K562 (cell line): ENCODE results near the gene PRMT7. TPM values are rescaled to one million over a fixed set of nuclear protein-coding genes. Genes with fewer than 3 reads are reported as not detected.

ENCODE experiments used
- ATAC-seq: fragments of 200-7000 bp; cut with Tn5 transposase; 3 replicates; pipeline ENCODE4 v1.9.1; 2020; ENCODE audit warnings: moderate library complexity
- BruUV-seq: library from RNA; stranded (reverse); fragments of 400-500 nt; replicated peaks from 2 replicates; lab custom pipeline; 2021; lab: Mats Ljungman, UMichigan
- CTCF ChIA-PET: fragments of 300-600 bp; formaldehyde crosslinking; extraction: SDS; loops from one replicate; lab custom pipeline; 2021; ENCODE audit warnings: low intra/inter-chr PET ratio; lab: Yijun Ruan, JAX
- POLR2A ChIA-PET: fragments of 300-600, 350-650 bp; sonication (Branson Sonifier 250); formaldehyde crosslinking; extraction: SDS; loops from one replicate; lab custom pipeline; 2021; ENCODE audit warnings: antibody characterized with exemption, inconsistent platforms; lab: Yijun Ruan, JAX
- DNase-seq, 4 experiments: peaks; one replicate each; pipeline versions ENCODE4 v3.0.0 to v3.0.0-alpha.2; 2011 to 2018; ENCODE audit warnings: low spot score in 3 of 4, mixed read lengths in 3 of 4; ENCODE audit errors: extremely low read depth in 1 of 4
- FAIRE-seq: peaks from 2 replicates; lab custom pipeline; 2011; peaks lifted over from hg19 to GRCh38; lab: Jason Lieb, UNC
- H2AFZ ChIP-seq: 2 replicates; pipeline ENCODE4 v1.6.0; 2011; ENCODE audit warnings: low read depth, low read length, control low read depth, inconsistent platforms
- H3K27ac ChIP-seq: fragments of 200-600 bp; 3 replicates; pipeline ENCODE4 v1.8.0; 2011; ENCODE audit warnings: low read depth, mild to moderate bottlenecking, control low read depth, inconsistent platforms, low read length, moderate library complexity, mixed read lengths; ENCODE audit errors: extremely low read depth
- H3K27me3 ChIP-seq, 2 experiments: fragments of 300-600 bp in 1 of 2; 2 replicates in 1 of 2; 3 replicates in 1 of 2; pipeline versions ENCODE4 v1.6.0 to v1.8.0; 2011; ENCODE audit warnings: inconsistent platforms in 2 of 2, low read length in 2 of 2, mild to moderate bottlenecking in 1 of 2, mixed read lengths in 1 of 2, moderate library complexity in 1 of 2; ENCODE audit not compliant: control insufficient read depth in 2 of 2, insufficient read depth in 2 of 2
- H3K36me3 ChIP-seq: fragments of 300-600 bp; 3 replicates; pipeline ENCODE4 v1.8.0; 2011; ENCODE audit warnings: mild to moderate bottlenecking, low read length, inconsistent platforms; ENCODE audit not compliant: control insufficient read depth, insufficient read depth
- H3K4me1 ChIP-seq, 2 experiments: fragments of 200-600 bp in 1 of 2; replicated peaks in 1 of 2; 2 replicates in 1 of 2; 3 replicates in 1 of 2; pipeline versions ENCODE4 v1.5.1 to v1.8.0; 2011; ENCODE audit warnings: inconsistent platforms in 2 of 2, low read length in 2 of 2, mild to moderate bottlenecking in 1 of 2, mixed read lengths in 1 of 2, moderate library complexity in 1 of 2; ENCODE audit not compliant: control insufficient read depth in 2 of 2, insufficient read depth in 2 of 2
- H3K4me2 ChIP-seq: 2 replicates; pipeline ENCODE4 v1.6.1; 2011; ENCODE audit warnings: low read length, control low read depth, inconsistent platforms, mixed read lengths; ENCODE audit not compliant: insufficient read depth
- H3K4me3 ChIP-seq: fragments of 200-600 bp; sonication (generic), shearing (Covaris generic); 2 replicates; pipeline ENCODE4 v1.5.1; 2016; ENCODE audit warnings: control low read depth, inconsistent platforms
- H3K79me2 ChIP-seq: fragments of 200-600 bp; 3 replicates; pipeline ENCODE4 v1.8.0; 2011; ENCODE audit warnings: low read length, inconsistent platforms; ENCODE audit not compliant: control insufficient read depth, insufficient read depth
- H3K9ac ChIP-seq, 2 experiments: 2 replicates each; pipeline versions ENCODE4 v1.6.0 to v1.6.1; 2011; ENCODE audit warnings: low read depth in 2 of 2, low read length in 2 of 2, control low read depth in 1 of 2, inconsistent platforms in 1 of 2, mild to moderate bottlenecking in 1 of 2, mixed read lengths in 1 of 2; ENCODE audit not compliant: insufficient read depth in 1 of 2
- H3K9me1 ChIP-seq: one replicate; pipeline ENCODE4 v1.6.0; 2011; ENCODE audit warnings: inconsistent platforms, mild to moderate bottlenecking, low read length, moderate library complexity; ENCODE audit not compliant: control insufficient read depth, insufficient read depth
- H3K9me3 ChIP-seq: replicated peaks from 2 replicates; pipeline ENCODE4 v1.5.1; 2011; ENCODE audit warnings: low read depth, low read length, inconsistent platforms; ENCODE audit not compliant: control insufficient read depth, insufficient read depth
- H4K20me1 ChIP-seq: replicated peaks from 2 replicates; pipeline ENCODE4 v1.6.1; 2011; ENCODE audit warnings: low read length, inconsistent platforms, mixed read lengths; ENCODE audit not compliant: control insufficient read depth, insufficient read depth
- ARID4B ChIP-seq: sonication (generic); formaldehyde crosslinking; IDR thresholded peaks from 2 replicates; pipeline ENCODE4 v1.8.0; 2022; ENCODE audit warnings: mild to moderate bottlenecking, missing genetic modification reagents
- C11orf30 ChIP-seq: fragments of 450-650 bp; IDR thresholded peaks from 2 replicates; pipeline ENCODE4 v1.6.1; 2016; ENCODE audit warnings: low read depth, mild to moderate bottlenecking
- CHD2 ChIP-seq: IDR thresholded peaks from 2 replicates; pipeline ENCODE4 v1.6.1; 2011; ENCODE audit warnings: low read depth, low read length
- HDAC8 ChIP-seq: fragments of 450-650 bp; IDR thresholded peaks from 2 replicates; pipeline ENCODE4 v1.6.1; 2016; ENCODE audit warnings: mild to moderate bottlenecking, missing genetic modification characterization, moderate library complexity, missing compliant biosample characterization
- MIER1 ChIP-seq: fragments of 450-650 bp; IDR thresholded peaks from 2 replicates; pipeline ENCODE4 v1.6.1; 2016; ENCODE audit warnings: antibody characterized with exemption, mild to moderate bottlenecking, low read depth
- PHB2 ChIP-seq: fragments of 450-650 bp; IDR thresholded peaks from 2 replicates; pipeline ENCODE4 v1.6.1; 2017; ENCODE audit warnings: low read depth
- POLR2G ChIP-seq: fragments of 200-400 bp; formaldehyde crosslinking; IDR thresholded peaks from 2 replicates; pipeline ENCODE4 v1.6.1; 2017; ENCODE audit warnings: low read depth, mild to moderate bottlenecking, antibody characterized with exemption, low read length, moderate library complexity
- ZNF511 ChIP-seq: sonication (generic); formaldehyde crosslinking; IDR thresholded peaks from 2 replicates; pipeline ENCODE4 v1.8.0; 2022; ENCODE audit warnings: mild to moderate bottlenecking, missing genetic modification reagents
- WGBS: fragments of 100-300 bp; shearing (Covaris generic); methylation state at CpG from one replicate; pipeline ENCODE4 v1.1.6; 2016; ENCODE audit warnings: low coverage, mixed read lengths; ENCODE audit not compliant: insufficient coverage; ENCODE audit errors: missing lambda C conversion rate; 5-methylcytosine and 5-hydroxymethylcytosine counted together
- in situ Hi-C: fragments of 300-500 bp; cut with MboI; formaldehyde crosslinking; loops from 4 replicates; pipeline ENCODE4 v1.15.0; 2018; ENCODE audit warnings: inconsistent platforms, mixed read lengths
- intact Hi-C: fragments of 100-400 bp; cut with micrococcal nuclease; formaldehyde crosslinking; loops from 2 replicates; pipeline ENCODE4 v1.14.2; 2022
- polyA plus RNA-seq, 8 experiments: library from polyadenylated mRNA; depleted of rRNA in 4 of 8; stranded (reverse) in 5 of 8; unstranded in 3 of 8; fragments of >200 nt; fragmentation: Nextera tagmentation in 2 of 8; fragmentation: Illumina TruSeq in 1 of 8; extraction: Ambion mirVana in 2 of 8; extraction: Trizol in 1 of 8; gene quantifications; 2 replicates each; pipeline versions ENCODE4 v1.2.1 to v1.2.3, GENCODE V29; 2011 to 2014; ENCODE audit warnings: inconsistent platforms in 1 of 8, missing spikeins in 1 of 8
- total RNA-seq, 7 experiments: library from RNA; depleted of rRNA in 6 of 7; stranded (reverse); fragments of >200 nt in 6 of 7; fragmentation: Illumina TruSeq in 2 of 7; extraction: Trizol in 2 of 7; gene quantifications; 2 replicates each; pipeline versions ENCODE4 v1.2.1 to v1.2.3, GENCODE V29; 2011 to 2021; ENCODE audit warnings: low replicate concordance in 1 of 7

The PRMT7 gene
- total and polyA plus RNA-seq, 9 of the 15 experiments (the other 6 are each of a cell fraction or from before 2014, with no cell fraction given), result 6.4 to 88.8 (median 73.1) TPM

GRCh38 chr16:68358951-68359350 is 48.1 kb downstream of the PRMT7 start:
- Histone ChIP-seq H3K4me3 (no peak overlapping the region), H3K27ac (no peak overlapping the region), H3K4me1 (peaks cover 2 to 37% of the 10 kb centered on the region in 2 experiments; a peak in 1 of 5 replicates), H4K20me1 (peaks cover 2% of the 10 kb centered on the region), H3K27me3 (peaks cover 0 to 4% of the 10 kb centered on the region in 2 experiments; a peak in 1 of 5 replicates), H2AFZ (no peak overlapping the region), H3K4me2 (no peak overlapping the region), H3K36me3 (peaks cover 42% of the 10 kb centered on the region; the same call in 2 of the 3 replicates), H3K9ac (no peak overlapping the region), H3K9me3 (no peaks in the 10 kb centered on the region), H3K79me2 (no peaks in the 10 kb centered on the region), H3K9me1 (no peaks in the 10 kb centered on the region)
- WGBS, result 95% methylated on average over 6 of the region's 13 CpGs
- intact Hi-C loops, result no loop called here
- in situ Hi-C loops, result no loop called here
- ChIA-PET CTCF (no interaction called here), POLR2A (no interaction called here)
- TF ChIP-seq ZNF511 (CRISPR knock-in tag) (no peak), POLR2G (peak; percentile 48; the same call in 1 of the 2 replicates)
- no TSS peak for BruUV-seq
- no peak for DNase-seq
- ATAC-seq, result no peak; the same call in 2 of the 3 replicates
- no peak for FAIRE-seq

- in situ Hi-C loops, result no loop called here
- TF ChIP-seq MIER1, result no peak
- peak; percentile 60 for TF ChIP-seq POLR2G
- TF ChIP-seq PHB2, result no peak
- TF ChIP-seq CHD2, result no peak
- no peak for TF ChIP-seq ARID4B (CRISPR knock-in tag)
- no peak for TF ChIP-seq C11orf30
- TF ChIP-seq HDAC8, result no peak
These were observed 48.8 kb downstream of the PRMT7 start for GRCh38 chr16:68359398-68360191.

More at GRCh38 chr16:68359398-68360191, 48.8 kb downstream of the PRMT7 start:
- Histone ChIP-seq H3K27ac (no peak overlapping the region), H3K79me2 (no peaks in the 10 kb centered on the region), H3K9me3 (no peaks in the 10 kb centered on the region), H3K27me3 (peaks cover 0 to 6% of the 10 kb centered on the region in 2 experiments; a peak in 2 of 5 replicates), H3K9ac (peak overlapping the region in 1 of 2 experiments; percentile 36; a peak in 1 of 4 replicates), H3K36me3 (peaks cover 35% of the 10 kb centered on the region; the same call in 2 of the 3 replicates), H4K20me1 (peaks cover 6% of the 10 kb centered on the region), H3K4me2 (no peak overlapping the region), H3K9me1 (no peaks in the 10 kb centered on the region), H2AFZ (no peak overlapping the region), H3K4me1 (peaks cover 9 to 39% of the 10 kb centered on the region in 2 experiments; a peak in 3 of 5 replicates), H3K4me3 (no peak overlapping the region)
- FAIRE-seq, result no peak
- no TSS peak for BruUV-seq
- intact Hi-C loops, result no loop called here
- peak; percentile 12; the same call in 2 of the 3 replicates for ATAC-seq
- no peak for DNase-seq
- POLR2A ChIA-PET, result interaction anchor here (0.6 to 1.2 kb wide), 2 partner anchors 18 to 25 kb away, joined by 3 to 4 read pairs; no protein-coding TSS in a partner anchor
- 87% methylated on average over 22 of the region's 23 CpGs for WGBS
- CTCF ChIA-PET, result no interaction called here
